H1 (cell line): ENCODE results near the gene CDK8. TPM values are rescaled to one million over a fixed set of nuclear protein-coding genes. Genes with fewer than 3 reads are reported as not detected.

Experiments
- CTCF ChIA-PET: fragments of 300-600 bp; sonication (Branson Sonifier 250); formaldehyde crosslinking; loops from one replicate; lab custom pipeline; 2021; ENCODE audit not compliant: partially characterized antibody; lab: Charles Lee
- POLR2A ChIA-PET: fragments of 300-600 bp; sonication (Branson Sonifier 250); formaldehyde crosslinking; loops from one replicate; lab custom pipeline; 2021; ENCODE audit warnings: inconsistent platforms; ENCODE audit not compliant: partially characterized antibody; lab: Charles Lee
- DNase-seq, 2 experiments: peaks; one replicate each; pipeline versions ENCODE4 v3.0.0 to v3.0.0-alpha.2; 2010 to 2022; ENCODE audit warnings: low spot score in 2 of 2, low read depth in 1 of 2, mixed read lengths in 1 of 2
- FAIRE-seq: peaks from 2 replicates; lab custom pipeline; 2011; peaks lifted over from hg19 to GRCh38; lab: Jason Lieb, UNC
- H2AFZ ChIP-seq: 2 replicates; pipeline ENCODE4 v1.8.1; 2012; ENCODE audit warnings: low read length, inconsistent platforms
- H2AK5ac ChIP-seq: 2 replicates; pipeline ENCODE4 v1.6.1; 2013; ENCODE audit warnings: low read depth, low read length
- H2BK120ac ChIP-seq: replicated peaks from 2 replicates; pipeline ENCODE3; 2013; ENCODE audit warnings: low read depth, low read length, inconsistent platforms
- H2BK12ac ChIP-seq: 2 replicates; pipeline ENCODE4 v1.6.1; 2013; ENCODE audit warnings: low read depth, low read length
- H2BK15ac ChIP-seq: 2 replicates; pipeline ENCODE4 v1.6.1; 2013; ENCODE audit warnings: low read length
- H2BK20ac ChIP-seq: 2 replicates; pipeline ENCODE4 v1.6.1; 2013; ENCODE audit warnings: low read length
- H2BK5ac ChIP-seq: 2 replicates; pipeline ENCODE4 v1.6.1; 2013; ENCODE audit warnings: low read depth, low read length
- H3K14ac ChIP-seq: 2 replicates; pipeline ENCODE4 v1.6.1; 2013; ENCODE audit warnings: inconsistent platforms; ENCODE audit not compliant: insufficient read length
- H3K18ac ChIP-seq: 2 replicates; pipeline ENCODE4 v1.6.1; 2013; ENCODE audit warnings: low read length; ENCODE audit errors: extremely low read depth
- H3K23ac ChIP-seq: 2 replicates; pipeline ENCODE4 v1.6.1; 2013; ENCODE audit warnings: inconsistent platforms; ENCODE audit not compliant: insufficient read length
- H3K23me2 ChIP-seq: 2 replicates; pipeline ENCODE4 v1.6.1; 2013; ENCODE audit warnings: low read depth, low read length
- H3K27ac ChIP-seq: 2 replicates; pipeline ENCODE4 v1.6.1; 2011; ENCODE audit warnings: low read depth, low read length, inconsistent platforms
- H3K27me3 ChIP-seq, 4 experiments: replicated peaks in 1 of 4; 1 replicate in 1 of 4; 2 replicates in 3 of 4; pipeline versions ENCODE4 v1.6.1 to v1.8.1; 2011 to 2013; ENCODE audit warnings: low read length in 3 of 4, mild to moderate bottlenecking in 3 of 4, inconsistent platforms in 2 of 4, mixed read lengths in 2 of 4, moderate library complexity in 1 of 4; ENCODE audit not compliant: control insufficient read depth in 3 of 4, insufficient read depth in 3 of 4; ENCODE audit errors: extremely low read depth in 1 of 4
- H3K36me3 ChIP-seq, 4 experiments: 2 replicates each; pipeline versions ENCODE4 v1.6.1 to v1.8.1; 2011 to 2013; ENCODE audit warnings: mild to moderate bottlenecking in 4 of 4, low read length in 3 of 4, moderate library complexity in 2 of 4, control low read depth in 1 of 4, inconsistent platforms in 1 of 4; ENCODE audit not compliant: insufficient read depth in 4 of 4, control insufficient read depth in 2 of 4
- H3K4ac ChIP-seq: replicated peaks from 2 replicates; pipeline ENCODE3; 2013; ENCODE audit warnings: low read length, low read depth, mixed read lengths, inconsistent platforms; ENCODE audit not compliant: insufficient read length
- H3K4me1 ChIP-seq, 4 experiments: replicated peaks in 1 of 4; 1 replicate in 1 of 4; 2 replicates in 3 of 4; pipeline versions ENCODE4 v1.6.1 to v1.8.1; 2011 to 2013; ENCODE audit warnings: low read length in 3 of 4, inconsistent platforms in 2 of 4, mixed read lengths in 1 of 4; ENCODE audit not compliant: insufficient read depth in 4 of 4, control insufficient read depth in 3 of 4
- H3K4me2 ChIP-seq, 2 experiments: 2 replicates each; pipeline versions ENCODE4 v1.6.1 to v1.8.1; 2011 to 2013; ENCODE audit warnings: low read depth in 2 of 2, low read length in 2 of 2, control low read depth in 1 of 2, inconsistent platforms in 1 of 2, mild to moderate bottlenecking in 1 of 2; ENCODE audit not compliant: insufficient read depth in 1 of 2
- H3K4me3 ChIP-seq, 4 experiments: fragments of 200-600, 300-600 bp in 1 of 4; sonication (generic), shearing (Covaris generic), sonication (Bioruptor Twin) in 1 of 4; 2 replicates each; pipeline versions ENCODE4 v1.5.1 to v1.8.1; 2011 to 2016; ENCODE audit warnings: low read length in 4 of 4, low read depth in 3 of 4, control low read depth in 2 of 4, inconsistent platforms in 2 of 4, mild to moderate bottlenecking in 2 of 4, mixed read lengths in 1 of 4, moderate library complexity in 1 of 4; ENCODE audit not compliant: insufficient read depth in 2 of 4; ENCODE audit errors: extremely low read depth in 1 of 4
- H3K56ac ChIP-seq: replicated peaks from 2 replicates; pipeline ENCODE3; 2013; ENCODE audit warnings: low read depth, mild to moderate bottlenecking, mixed read lengths, low read length, inconsistent platforms; ENCODE audit not compliant: insufficient read length
- H3K79me1 ChIP-seq: 2 replicates; pipeline ENCODE4 v1.6.1; 2013; ENCODE audit warnings: low read depth, low read length, control low read depth
- H3K79me2 ChIP-seq, 2 experiments: 2 replicates each; pipeline versions ENCODE4 v1.6.1 to v1.8.1; 2012 to 2013; ENCODE audit warnings: low read length in 2 of 2, mild to moderate bottlenecking in 2 of 2, inconsistent platforms in 1 of 2; ENCODE audit not compliant: insufficient read depth in 2 of 2, control insufficient read depth in 1 of 2
- H3K9ac ChIP-seq, 4 experiments: replicated peaks in 1 of 4; 1 replicate in 1 of 4; 2 replicates in 3 of 4; pipeline versions ENCODE4 v1.6.1 to v1.8.1; 2011 to 2013; ENCODE audit warnings: low read depth in 3 of 4, low read length in 3 of 4, control low read depth in 2 of 4, mild to moderate bottlenecking in 2 of 4, moderate library complexity in 2 of 4, inconsistent platforms in 1 of 4; ENCODE audit errors: extremely low read depth in 1 of 4
- H3K9me3 ChIP-seq, 2 experiments: 2 replicates each; pipeline versions ENCODE4 v1.6.1 to v1.8.1; 2012 to 2013; ENCODE audit warnings: mild to moderate bottlenecking in 2 of 2, moderate library complexity in 2 of 2, control low read depth in 1 of 2, inconsistent platforms in 1 of 2, low read depth in 1 of 2, low read length in 1 of 2, mixed read lengths in 1 of 2; ENCODE audit not compliant: insufficient read depth in 2 of 2
- H4K20me1 ChIP-seq, 2 experiments: replicated peaks in 1 of 2; 2 replicates each; pipeline versions ENCODE3 to v1.8.1; 2011 to 2013; ENCODE audit warnings: inconsistent platforms in 2 of 2, low read length in 2 of 2, mild to moderate bottlenecking in 1 of 2; ENCODE audit not compliant: insufficient read depth in 2 of 2, control insufficient read depth in 1 of 2
- H4K5ac ChIP-seq: 2 replicates; pipeline ENCODE4 v1.6.1; 2013; ENCODE audit warnings: low read length, low read depth, mixed read lengths, inconsistent platforms; ENCODE audit not compliant: insufficient read length
- H4K8ac ChIP-seq: 2 replicates; pipeline ENCODE4 v1.8.0; 2013; ENCODE audit warnings: mild to moderate bottlenecking, moderate library complexity, low read length, inconsistent platforms; ENCODE audit not compliant: insufficient read depth; ENCODE audit errors: extremely low read depth
- H4K91ac ChIP-seq: replicated peaks from 2 replicates; pipeline ENCODE3; 2013; ENCODE audit warnings: low read length, mixed read lengths, inconsistent platforms; ENCODE audit not compliant: insufficient read length
- RAD21 ChIP-seq, 2 experiments: IDR thresholded peaks in 1 of 2; conservative IDR thresholded peaks in 1 of 2; 2 replicates each; pipeline ENCODE4 v1.6.1; 2011; ENCODE audit warnings: low read depth in 2 of 2, low read length in 2 of 2, improper control_type of control experiment in 1 of 2, inconsistent platforms in 1 of 2, mild to moderate bottlenecking in 1 of 2, moderate library complexity in 1 of 2
- WGBS, 2 experiments: shearing (Covaris generic) in 1 of 2; methylation state at CpG; one replicate each; pipeline versions ENCODE4 v1.1.6 to v1.1.7; 2013 to 2015; ENCODE audit warnings: low lambda C conversion rate in 2 of 2, mixed read lengths in 2 of 2, inconsistent platforms in 1 of 2, low coverage in 1 of 2, missing lambda C conversion rate in 1 of 2; ENCODE audit not compliant: insufficient replicate concordance in 2 of 2, insufficient coverage in 1 of 2, insufficient read length in 1 of 2; ENCODE audit errors: extremely low coverage in 1 of 2, missing lambda C conversion rate in 1 of 2; 5-methylcytosine and 5-hydroxymethylcytosine counted together
- polyA plus RNA-seq, 7 experiments: library from polyadenylated mRNA; depleted of rRNA in 3 of 7; stranded (reverse) in 5 of 7; unstranded in 2 of 7; fragments of >200 nt in 5 of 7; fragments of 200-250 nt in 2 of 7; gene quantifications; 1 replicate in 5 of 7; 2 replicates in 1 of 7; 4 replicates in 1 of 7; pipeline versions ENCODE4 v1.2.1 to v1.2.3, GENCODE V29; 2011 to 2013; ENCODE audit warnings: missing spikeins in 2 of 7, mixed read lengths in 2 of 7
- total RNA-seq: library from RNA; stranded (reverse); fragmentation: NEBNext Ultra II Directional; extraction: Animal tissue kit (Norgen Biotek cat#: 25700); gene quantifications from 2 replicates; pipeline ENCODE4 v1.2.1, GENCODE V29; 2021
- TF ChIP-seq, protein P1 (sequence below), 3 experiments: IDR thresholded peaks; 1 replicate in 2 of 3; 2 replicates in 1 of 3; pipeline versions ENCODE4 v1.5.1 to v1.6.1; 2011; ENCODE audit warnings: low read length in 3 of 3, mild to moderate bottlenecking in 3 of 3, inconsistent platforms in 2 of 3, low read depth in 1 of 3, moderate library complexity in 1 of 3; ENCODE audit not compliant: insufficient read depth in 1 of 3; ENCODE audit errors: control extremely low read depth in 1 of 3
- TF ChIP-seq, protein P2 (sequence below): IDR thresholded peaks from 2 replicates; pipeline ENCODE4 v1.6.1; 2012; ENCODE audit warnings: inconsistent platforms
- TF ChIP-seq, protein P3 (sequence below): IDR thresholded peaks from 2 replicates; pipeline ENCODE4 v1.6.1; 2011; ENCODE audit warnings: low read depth, mild to moderate bottlenecking, low read length; ENCODE audit not compliant: insufficient read depth

CDK8 gene
- total and polyA plus RNA-seq, 2 of the 8 experiments (the other 6 are each of a cell fraction or from before 2014, with no cell fraction given), result 22.1 to 25.6 TPM

DNA sequence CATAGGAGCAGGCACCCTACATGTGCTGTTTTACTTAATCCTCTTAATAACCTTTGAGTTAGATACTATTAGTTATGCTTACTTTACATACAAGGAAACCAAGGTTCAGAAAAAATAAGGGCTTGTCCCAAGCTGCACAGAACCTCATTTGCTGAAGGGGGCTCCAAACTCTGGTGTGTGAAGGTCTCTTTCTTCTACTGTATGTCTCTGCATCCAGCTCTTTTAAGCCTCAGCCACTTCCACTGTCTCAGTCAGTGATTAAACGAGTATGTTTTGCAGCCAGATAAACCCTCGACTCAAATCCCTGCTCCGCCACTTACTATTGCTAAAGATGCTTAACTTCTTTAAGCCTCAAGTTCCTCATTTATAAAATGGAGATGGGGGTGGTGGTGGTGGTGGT, 191.2 kb downstream of the CDK8 start:
- Histone ChIP-seq H3K14ac (no peak overlapping the region), H3K4me2 (no peak overlapping the region), H3K4me3 (no peak overlapping the region), H2BK12ac (no peak overlapping the region), H3K23me2 (no peaks in the 10 kb centered on the region), H3K79me2 (no peaks in the 10 kb centered on the region), H3K36me3 (no peaks in the 10 kb centered on the region), H3K18ac (no peak overlapping the region), H3K4me1 (no peaks in the 10 kb centered on the region), H3K79me1 (no peaks in the 10 kb centered on the region), H4K20me1 (no peaks in the 10 kb centered on the region), H2BK120ac (no peak overlapping the region), H2BK15ac (no peak overlapping the region), H4K91ac (no peak overlapping the region), H3K56ac (no peak overlapping the region), H3K9me3 (no peaks in the 10 kb centered on the region), H3K27ac (no peak overlapping the region), H4K5ac (no peak overlapping the region), H2AK5ac (no peak overlapping the region), H2BK20ac (no peak overlapping the region), H3K23ac (no peak overlapping the region), H4K8ac (no peak overlapping the region), H3K9ac (no peak overlapping the region), H2AFZ (no peak overlapping the region), H3K27me3 (no peaks in the 10 kb centered on the region), H2BK5ac (no peak overlapping the region), H3K4ac (no peak overlapping the region)
- CTCF ChIA-PET, result interaction anchor here (0.7 to 4.0 kb wide), 16 partner anchors 9 to 259 kb away, joined by 3 to 19 read pairs (median 4); no protein-coding TSS in a partner anchor
- 86% methylated on average over 3 of the region's 3 CpGs; no CpG with 5 or more reads in 1 of the 2 experiments for WGBS, 2 experiments
- DNase-seq (no peak), FAIRE-seq (no peak)
- POLR2A ChIA-PET, result interaction anchor here (1.1 kb wide), 1 partner anchor 21 kb away, joined by 3 read pairs; no protein-coding TSS in a partner anchor
- TF ChIP-seq RAD21 (IDR thresholded peaks at IDR 0.05 in 1 of 2, conservative IDR thresholded peaks at IDR 0.05 in 1 of 2; ENCODE audit: low read depth in 2 of 2, low read length in 2 of 2), result peak; percentile 43 to 60
- TF ChIP-seq, protein P1, sequence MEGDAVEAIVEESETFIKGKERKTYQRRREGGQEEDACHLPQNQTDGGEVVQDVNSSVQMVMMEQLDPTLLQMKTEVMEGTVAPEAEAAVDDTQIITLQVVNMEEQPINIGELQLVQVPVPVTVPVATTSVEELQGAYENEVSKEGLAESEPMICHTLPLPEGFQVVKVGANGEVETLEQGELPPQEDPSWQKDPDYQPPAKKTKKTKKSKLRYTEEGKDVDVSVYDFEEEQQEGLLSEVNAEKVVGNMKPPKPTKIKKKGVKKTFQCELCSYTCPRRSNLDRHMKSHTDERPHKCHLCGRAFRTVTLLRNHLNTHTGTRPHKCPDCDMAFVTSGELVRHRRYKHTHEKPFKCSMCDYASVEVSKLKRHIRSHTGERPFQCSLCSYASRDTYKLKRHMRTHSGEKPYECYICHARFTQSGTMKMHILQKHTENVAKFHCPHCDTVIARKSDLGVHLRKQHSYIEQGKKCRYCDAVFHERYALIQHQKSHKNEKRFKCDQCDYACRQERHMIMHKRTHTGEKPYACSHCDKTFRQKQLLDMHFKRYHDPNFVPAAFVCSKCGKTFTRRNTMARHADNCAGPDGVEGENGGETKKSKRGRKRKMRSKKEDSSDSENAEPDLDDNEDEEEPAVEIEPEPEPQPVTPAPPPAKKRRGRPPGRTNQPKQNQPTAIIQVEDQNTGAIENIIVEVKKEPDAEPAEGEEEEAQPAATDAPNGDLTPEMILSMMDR (IDR thresholded peaks at IDR 0.05; ENCODE audit: control extremely low read depth in 1 of 3, insufficient read depth in 1 of 3, low read depth in 1 of 3, low read length in 3 of 3), result peak in 2 of 3 experiments; percentile 19 to 47; a peak in 2 of 4 replicates
- TF ChIP-seq, protein P2, sequence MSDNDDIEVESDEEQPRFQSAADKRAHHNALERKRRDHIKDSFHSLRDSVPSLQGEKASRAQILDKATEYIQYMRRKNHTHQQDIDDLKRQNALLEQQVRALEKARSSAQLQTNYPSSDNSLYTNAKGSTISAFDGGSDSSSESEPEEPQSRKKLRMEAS, result no peak
- TF ChIP-seq, protein P3, sequence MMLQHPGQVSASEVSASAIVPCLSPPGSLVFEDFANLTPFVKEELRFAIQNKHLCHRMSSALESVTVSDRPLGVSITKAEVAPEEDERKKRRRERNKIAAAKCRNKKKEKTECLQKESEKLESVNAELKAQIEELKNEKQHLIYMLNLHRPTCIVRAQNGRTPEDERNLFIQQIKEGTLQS, result no peak
